ENCODE data around the gene PRKN.

- TF ChIP-seq CTCF (IDR thresholded peaks at IDR 0.05; ENCODE audit: poor library complexity), result no peak
- no peak for TF ChIP-seq EZH2phosphoT487 (IDR thresholded peaks at IDR 0.05; ENCODE audit: low read depth, severe bottlenecking, unreplicated experiment)
Observed at GRCh38 chr6:162626869-162627268, 100.7 kb downstream of the PRKN start.
